ENCODE results near the gene PIK3CD. TPM values are rescaled to one million over a fixed set of nuclear protein-coding genes. Genes with fewer than 3 reads are reported as not detected.

The PIK3CD gene
- total and polyA plus RNA-seq, 12 donors: 1.3 to 16.4 (median 9.1) TPM

- 33 to 51% (median 47%) methylated on average over 3 of the region's 3 CpGs for WGBS, 4 donors
- no peaks in the 10 kb centered on the region for H3K9me3 ChIP-seq (replicated peaks in 1 of 3)
- TF ChIP-seq CTCF (IDR thresholded peaks at IDR 0.05): no peak
- TF ChIP-seq POLR2A (IDR thresholded peaks at IDR 0.05): no peak
- peaks cover 0 to 7% of the 10 kb centered on the region in 2 donors for H3K4me1 ChIP-seq (replicated peaks in 1 of 2)
- H3K27ac ChIP-seq: no peak overlapping the region
- intact Hi-C loops (cut with DNase I): no loop called here
- no peak for DNase-seq
- H3K27me3 ChIP-seq: no peaks in the 10 kb centered on the region
- no peak overlapping the region for H3K4me3 ChIP-seq
- peaks cover 0 to 23% of the 10 kb centered on the region in 2 donors for H3K36me3 ChIP-seq (replicated peaks in 1 of 2)
Measured at GRCh38 chr1:9751971-9752370, 100.4 kb downstream of the PIK3CD start.

- H3K27me3 ChIP-seq: no peaks in the 10 kb centered on the region
- TF ChIP-seq POLR2A (IDR thresholded peaks at IDR 0.05) (no peak), CTCF (IDR thresholded peaks at IDR 0.05) (no peak)
- peak; percentile 74 to 93 (median 87) for DNase-seq
- H3K9me3 ChIP-seq (replicated peaks in 1 of 3): no peaks in the 10 kb centered on the region
- no peak overlapping the region for H3K4me3 ChIP-seq
- H3K4me1 ChIP-seq (replicated peaks in 1 of 2): peaks cover 0 to 7% of the 10 kb centered on the region in 2 donors
- intact Hi-C loops (cut with DNase I): no loop called here
- H3K36me3 ChIP-seq (replicated peaks in 1 of 2): peaks cover 0 to 23% of the 10 kb centered on the region in 2 donors
- 50 to 62% (median 54%) methylated on average over 10 to 12 of the region's 12 CpGs for WGBS, 4 donors
- H3K27ac ChIP-seq: peak overlapping the region in 1 of 5 donors; percentile 32
Measured at GRCh38 chr1:9753121-9753531, 101.6 kb downstream of the PIK3CD start.

- no peak for DNase-seq
- Histone ChIP-seq H3K36me3 (replicated peaks in 1 of 2) (peaks cover 0 to 5% of the 10 kb centered on the region in 2 donors), H3K27me3 (no peaks in the 10 kb centered on the region), H3K9me3 (replicated peaks in 1 of 3) (no peaks in the 10 kb centered on the region), H3K27ac (no peak overlapping the region), H3K4me1 (replicated peaks in 1 of 2) (peaks cover 0 to 7% of the 10 kb centered on the region in 2 donors), H3K4me3 (no peak overlapping the region)
- WGBS, 4 donors: 67 to 73% (median 71%) methylated on average over 10 of the region's 10 CpGs
- TF ChIP-seq POLR2A (IDR thresholded peaks at IDR 0.05): no peak
- no peak for TF ChIP-seq CTCF (IDR thresholded peaks at IDR 0.05)
- intact Hi-C loops (cut with DNase I): no loop called here
Measured at GRCh38 chr1:9755441-9755995, 104.0 kb downstream of the PIK3CD start.

DNA sequence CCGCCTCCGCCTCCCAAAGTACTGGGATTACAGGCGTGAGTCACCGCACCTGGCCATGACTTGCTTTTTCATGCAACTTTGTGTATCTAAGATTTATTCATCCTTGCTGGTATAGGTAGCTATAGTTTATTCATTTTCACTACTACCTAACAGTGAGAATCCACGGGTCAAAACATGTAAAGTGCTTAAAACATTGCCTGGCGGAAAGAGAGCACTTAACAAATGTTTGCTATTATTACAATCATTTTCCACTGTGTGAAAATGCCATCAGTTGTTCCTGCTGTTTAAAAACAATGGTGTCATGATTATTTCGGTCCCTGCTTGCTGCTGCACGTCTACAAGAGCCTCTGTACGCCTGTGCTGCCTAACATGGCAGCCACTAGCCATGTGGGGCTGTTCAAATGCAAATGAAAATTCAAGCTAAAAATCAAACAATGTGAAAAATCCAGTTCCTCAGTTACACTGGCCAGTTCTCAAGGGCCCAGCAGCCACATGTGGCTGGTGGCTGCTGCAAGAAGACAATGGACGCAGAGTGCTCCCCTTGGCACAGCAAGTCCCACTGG, 107.1 kb downstream of the PIK3CD start:
- Histone ChIP-seq H3K27ac (no peak overlapping the region), H3K9me3 (replicated peaks in 1 of 3) (no peaks in the 10 kb centered on the region), H3K4me1 (replicated peaks in 1 of 2) (no peaks in the 10 kb centered on the region), H3K36me3 (replicated peaks in 1 of 2) (no peaks in the 10 kb centered on the region), H3K4me3 (no peak overlapping the region), H3K27me3 (no peaks in the 10 kb centered on the region)
- no peak for TF ChIP-seq CTCF (IDR thresholded peaks at IDR 0.05)
- no peak for TF ChIP-seq POLR2A (IDR thresholded peaks at IDR 0.05)
- DNase-seq: no peak
- 93 to 96% (median 96%) methylated on average over 10 of the region's 10 CpGs for WGBS, 4 donors
- intact Hi-C loops (cut with DNase I): no loop called here
